IPS DF 6.9 (cell line): ENCODE results near the gene TSSC4.

Experiments
- DNase-seq: peaks from one replicate; pipeline ENCODE4 v3.0.0-alpha.2; 2013; ENCODE audit warnings: low read depth, low spot score
- H3K27ac ChIP-seq: one replicate; pipeline ENCODE4 v1.5.1; 2013; ENCODE audit warnings: low read length, control low read depth
- H3K27me3 ChIP-seq: 2 replicates; pipeline ENCODE4 v1.6.1; 2013; ENCODE audit warnings: mild to moderate bottlenecking, low read length; ENCODE audit not compliant: control insufficient read depth, insufficient read depth
- H3K36me3 ChIP-seq: 2 replicates; pipeline ENCODE4 v1.6.1; 2013; ENCODE audit warnings: low read length; ENCODE audit not compliant: control insufficient read depth, insufficient read depth
- H3K4me1 ChIP-seq: 2 replicates; pipeline ENCODE4 v1.6.1; 2013; ENCODE audit warnings: low read length; ENCODE audit not compliant: control insufficient read depth, insufficient read depth
- H3K4me3 ChIP-seq: 2 replicates; pipeline ENCODE4 v1.5.1; 2013; ENCODE audit warnings: mild to moderate bottlenecking, low read length
- H3K9me3 ChIP-seq: 2 replicates; pipeline ENCODE4 v1.6.1; 2013; ENCODE audit warnings: low read length, inconsistent platforms; ENCODE audit not compliant: control insufficient read depth, insufficient read depth
- WGBS: extraction: QIAGEN DNeasy Blood & Tissue Kit; methylation state at CpG from one replicate; pipeline ENCODE4 v1.1.7; 2013; ENCODE audit warnings: mixed read lengths, missing lambda C conversion rate; ENCODE audit not compliant: insufficient read length, insufficient coverage; 5-methylcytosine and 5-hydroxymethylcytosine counted together

TSSC4 gene

DNA sequence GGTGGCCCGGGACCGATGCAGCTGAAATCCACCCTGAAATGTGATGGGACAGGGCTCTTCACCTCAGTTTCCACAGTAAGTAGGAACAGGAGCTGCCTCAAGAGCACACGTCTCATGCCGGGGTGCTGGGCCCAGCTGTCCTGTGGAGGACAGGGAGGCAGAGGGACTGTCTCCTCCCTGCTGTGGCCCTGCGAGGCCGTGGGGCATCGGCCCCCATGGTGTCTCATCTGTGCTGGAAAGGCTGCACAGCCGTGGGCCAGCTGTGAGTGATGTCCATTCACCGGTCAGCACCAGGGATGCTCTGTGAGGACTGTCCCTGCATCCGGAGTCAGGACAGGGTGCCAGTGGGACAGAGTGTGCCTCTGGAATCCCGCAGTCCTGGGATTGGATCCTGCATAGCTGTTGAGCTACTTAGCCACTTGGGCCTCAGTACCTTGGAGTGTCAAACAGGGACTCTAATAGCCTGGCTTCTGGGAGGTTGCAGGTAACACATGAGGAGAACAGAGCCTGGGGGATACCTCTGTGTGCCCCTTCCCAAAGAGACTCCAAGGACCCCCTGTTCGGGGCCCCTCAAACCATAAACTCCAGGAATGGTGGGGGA is 27.3 kb downstream of the TSSC4 start:
- no peak for DNase-seq
- H3K4me3 ChIP-seq, result no peak overlapping the region
- no peak overlapping the region for H3K27ac ChIP-seq
- H3K4me1 ChIP-seq, result no peaks in the 10 kb centered on the region
- H3K9me3 ChIP-seq, result no peaks in the 10 kb centered on the region
- no peaks in the 10 kb centered on the region; the same call in 1 of the 2 replicates for H3K36me3 ChIP-seq
- no peaks in the 10 kb centered on the region for H3K27me3 ChIP-seq
- no CpG with 5 or more reads among the region's 12 CpGs for WGBS

DNA sequence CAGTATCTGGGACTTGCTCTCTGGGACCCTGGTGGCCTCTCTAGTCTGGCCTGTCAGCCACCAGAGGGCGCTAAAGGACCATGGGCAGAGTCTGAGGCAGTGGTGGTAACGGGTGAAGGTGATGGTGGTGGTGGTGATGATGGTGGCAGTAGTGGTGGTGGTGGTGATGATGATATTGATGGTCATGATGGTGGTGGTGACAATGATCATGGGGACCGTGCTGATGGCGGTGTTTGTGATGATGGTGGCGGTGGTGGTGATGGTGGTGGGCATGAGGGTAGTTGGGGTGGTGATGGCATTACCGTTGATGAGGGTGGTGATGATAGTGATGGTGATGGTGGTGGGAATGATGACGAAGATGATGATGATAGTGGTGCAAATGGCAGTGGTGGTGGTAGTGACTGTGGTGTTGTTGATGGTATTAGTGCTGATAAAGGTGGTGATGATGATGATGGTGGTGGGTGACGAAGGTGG is 27.8 kb downstream of the TSSC4 start:
- Histone ChIP-seq H3K4me3 (no peak overlapping the region), H3K27ac (no peak overlapping the region), H3K36me3 (no peaks in the 10 kb centered on the region; the same call in 1 of the 2 replicates), H3K9me3 (no peaks in the 10 kb centered on the region), H3K27me3 (no peaks in the 10 kb centered on the region), H3K4me1 (no peaks in the 10 kb centered on the region)
- no peak for DNase-seq
- 100% methylated on average over 2 of the region's 8 CpGs for WGBS

DNA sequence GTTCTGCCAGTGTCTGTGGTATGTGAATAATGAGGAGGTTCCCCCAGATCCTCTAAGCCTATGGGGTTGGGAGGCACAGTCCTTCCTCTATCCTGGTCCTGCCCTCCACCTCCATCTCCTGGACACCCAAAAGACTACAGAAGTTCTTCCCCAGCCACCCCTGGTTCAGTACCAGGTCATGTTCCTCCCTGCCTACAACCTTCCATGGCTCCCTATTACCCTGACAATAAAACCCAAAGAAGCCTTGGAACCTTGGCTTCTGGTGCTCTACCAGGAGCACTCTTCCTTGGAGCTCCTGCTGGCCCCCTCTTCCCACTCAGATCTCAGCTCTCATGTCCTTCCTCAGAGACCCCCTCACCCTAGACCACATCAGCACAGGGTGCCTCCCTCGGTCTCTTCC is 30.8 kb downstream of the TSSC4 start:
- Histone ChIP-seq H3K9me3 (no peaks in the 10 kb centered on the region), H3K27ac (no peak overlapping the region), H3K4me1 (no peaks in the 10 kb centered on the region), H3K36me3 (no peaks in the 10 kb centered on the region; the same call in 1 of the 2 replicates), H3K4me3 (no peak overlapping the region), H3K27me3 (no peaks in the 10 kb centered on the region)
- no CpG with 5 or more reads among the region's 1 CpG for WGBS
- DNase-seq, result no peak

DNA sequence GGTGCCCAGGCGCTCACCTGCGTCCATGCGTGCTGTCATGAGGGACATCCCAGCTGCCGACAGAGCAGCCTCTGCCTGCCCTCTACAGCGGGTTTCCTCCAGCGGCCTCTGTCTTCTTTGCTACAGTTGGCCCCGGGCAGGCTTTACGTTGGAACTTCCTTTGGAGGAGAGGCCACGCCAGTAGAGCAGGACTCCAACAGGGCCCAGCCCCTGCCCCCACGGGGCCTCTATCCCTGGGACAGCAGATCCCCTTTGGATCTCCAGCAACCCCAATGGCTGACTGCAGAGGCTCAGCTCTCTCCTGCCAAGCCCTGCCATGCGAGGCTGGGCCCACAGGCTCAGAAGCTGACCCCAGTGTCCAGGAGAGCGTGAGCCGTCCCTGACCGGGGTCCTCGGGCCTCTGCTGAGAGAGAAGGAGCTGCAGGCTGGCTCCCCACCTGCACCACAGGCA is 31.6 kb downstream of the TSSC4 start:
- Histone ChIP-seq H3K27me3 (no peaks in the 10 kb centered on the region; the same call in 1 of the 2 replicates), H3K36me3 (no peaks in the 10 kb centered on the region; the same call in 1 of the 2 replicates), H3K4me3 (no peak overlapping the region), H3K4me1 (no peaks in the 10 kb centered on the region), H3K9me3 (no peaks in the 10 kb centered on the region), H3K27ac (no peak overlapping the region)
- no CpG with 5 or more reads among the region's 15 CpGs for WGBS
- no peak for DNase-seq

DNA sequence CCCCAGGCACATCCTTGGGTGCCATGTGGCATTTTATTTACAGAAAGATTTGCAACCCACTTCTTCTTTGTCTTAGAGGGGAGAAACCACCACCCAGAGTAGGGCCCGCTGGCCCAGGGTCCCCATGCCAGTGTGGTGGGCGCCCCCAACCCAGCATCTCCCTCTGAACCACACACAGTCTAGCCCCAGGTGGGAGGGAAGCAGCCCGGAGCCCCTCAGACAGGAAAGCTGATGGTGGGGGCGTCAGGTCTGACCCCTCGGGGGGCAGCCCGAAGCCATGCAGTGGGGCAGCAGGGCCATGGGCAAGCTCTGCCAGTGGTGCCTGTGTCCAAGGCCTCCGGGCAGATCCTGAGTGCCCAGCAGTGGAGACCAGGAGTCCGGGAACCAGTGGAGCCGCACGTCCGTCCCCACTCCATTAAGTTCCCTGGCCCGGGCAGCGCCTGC is 32.1 kb downstream of the TSSC4 start:
- Histone ChIP-seq H3K4me3 (no peak overlapping the region), H3K27me3 (no peaks in the 10 kb centered on the region; the same call in 1 of the 2 replicates), H3K27ac (no peak overlapping the region), H3K4me1 (no peaks in the 10 kb centered on the region), H3K9me3 (no peaks in the 10 kb centered on the region), H3K36me3 (no peaks in the 10 kb centered on the region; the same call in 1 of the 2 replicates)
- DNase-seq, result no peak
- WGBS, result no CpG with 5 or more reads among the region's 13 CpGs

DNA sequence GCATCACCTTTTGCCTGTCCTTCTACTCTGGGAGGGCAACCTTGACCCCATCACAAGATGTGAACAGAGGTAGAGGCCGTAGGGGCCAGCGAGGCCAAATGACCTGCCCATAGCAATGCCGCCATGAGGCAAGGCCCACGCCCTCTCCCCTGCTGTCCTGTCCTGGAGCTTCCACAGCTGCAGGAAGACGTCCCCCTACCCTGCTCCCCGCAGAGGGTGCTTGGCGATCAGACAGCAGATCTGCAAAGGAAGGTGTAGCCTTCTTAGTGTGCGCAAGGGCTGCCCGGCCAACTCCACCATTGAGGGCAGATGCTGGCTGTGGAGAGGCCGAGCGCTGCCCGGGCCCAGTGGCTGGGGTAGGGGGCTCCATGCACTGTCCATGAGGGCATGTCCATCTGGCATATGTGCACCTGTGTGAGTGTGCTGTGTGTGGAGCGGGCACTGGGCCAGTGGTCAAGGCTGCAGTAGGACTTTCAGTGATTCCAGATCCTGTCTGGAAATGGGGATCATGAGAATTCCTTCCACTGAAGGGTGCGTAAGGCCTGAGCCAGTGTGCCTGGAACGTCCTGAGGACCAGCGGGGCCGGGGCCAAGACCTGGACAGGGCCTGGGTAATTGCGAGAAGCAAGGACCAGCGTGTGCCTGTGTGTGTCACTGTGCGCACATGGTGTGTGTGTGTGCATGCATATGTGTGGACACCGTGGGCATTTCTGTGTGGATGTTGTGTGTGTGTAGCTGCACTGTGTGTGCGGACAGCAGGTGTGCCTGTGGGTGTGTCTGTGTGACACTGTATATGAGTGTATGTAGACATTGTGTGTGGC is 32.8 kb downstream of the TSSC4 start:
- Histone ChIP-seq H3K27ac (no peak overlapping the region), H3K36me3 (no peaks in the 10 kb centered on the region; the same call in 1 of the 2 replicates), H3K27me3 (no peaks in the 10 kb centered on the region; the same call in 1 of the 2 replicates), H3K4me1 (no peaks in the 10 kb centered on the region), H3K4me3 (no peak overlapping the region), H3K9me3 (no peaks in the 10 kb centered on the region)
- whole genome bisulfite sequencing, result no CpG with 5 or more reads among the region's 22 CpGs
- DNase-seq, result no peak

DNA sequence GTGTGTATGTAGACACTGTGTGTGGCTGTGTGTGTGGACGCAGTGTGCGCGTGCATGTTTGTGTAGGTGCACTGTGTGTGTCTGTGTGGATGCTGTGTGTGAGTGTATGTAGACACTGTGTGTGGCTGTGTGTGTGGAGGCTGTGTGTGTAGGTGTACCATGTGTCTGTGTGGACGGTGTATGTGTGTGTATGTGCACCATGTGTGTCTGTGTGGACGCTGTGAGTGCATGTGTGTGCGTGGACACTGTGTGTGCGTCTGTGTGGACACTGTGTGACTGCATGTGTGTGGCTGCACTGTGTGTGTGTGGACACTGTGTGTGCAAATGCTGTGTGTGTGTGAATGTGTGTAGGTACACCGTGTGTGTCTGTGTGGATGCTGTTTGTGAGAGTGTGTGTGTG is 33.5 kb downstream of the TSSC4 start:
- Histone ChIP-seq H3K4me3 (no peak overlapping the region), H3K4me1 (no peaks in the 10 kb centered on the region), H3K9me3 (no peaks in the 10 kb centered on the region), H3K27ac (no peak overlapping the region), H3K36me3 (no peaks in the 10 kb centered on the region; the same call in 1 of the 2 replicates), H3K27me3 (no peaks in the 10 kb centered on the region; the same call in 1 of the 2 replicates)
- DNase-seq, result no peak
- no CpG with 5 or more reads among the region's 8 CpGs for WGBS

DNA sequence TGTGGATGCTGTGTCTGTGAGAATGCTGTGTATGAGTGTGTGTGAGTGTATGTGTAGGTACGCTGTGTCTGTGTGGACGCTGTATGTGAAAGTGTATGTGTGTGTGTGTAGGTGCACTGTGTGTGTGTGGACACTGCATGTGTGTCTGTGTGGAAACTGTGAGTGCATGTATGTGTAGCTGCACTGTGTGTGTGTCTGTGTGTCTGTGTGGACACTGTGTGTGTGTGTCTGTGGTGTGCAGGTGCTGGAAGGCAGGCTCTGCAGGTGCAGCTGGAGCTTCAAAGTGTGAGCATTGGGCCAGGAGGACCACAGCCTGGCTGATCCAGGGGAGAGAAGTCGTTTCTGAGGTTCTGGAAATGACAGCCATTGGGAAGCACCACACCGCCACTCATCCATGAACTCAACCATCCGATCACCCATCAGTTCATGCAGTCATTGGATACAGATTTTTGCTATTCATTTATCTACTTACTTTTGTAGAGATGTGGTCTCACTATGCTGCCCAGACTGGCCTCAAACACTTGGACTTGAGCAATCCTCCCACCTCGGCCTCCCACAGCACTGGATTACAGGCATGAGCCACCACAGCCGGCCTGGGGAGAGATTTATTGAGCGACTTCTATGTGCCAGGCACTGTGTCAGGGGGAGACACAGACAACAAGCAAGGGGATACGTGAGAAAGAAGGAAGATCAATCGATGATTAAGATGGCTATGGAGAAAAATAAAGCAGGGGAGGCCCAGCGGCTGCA is 34.1 kb downstream of the TSSC4 start:
- WGBS, result no CpG with 5 or more reads among the region's 11 CpGs
- Histone ChIP-seq H3K27ac (no peak overlapping the region), H3K27me3 (no peaks in the 10 kb centered on the region; the same call in 1 of the 2 replicates)

DNA sequence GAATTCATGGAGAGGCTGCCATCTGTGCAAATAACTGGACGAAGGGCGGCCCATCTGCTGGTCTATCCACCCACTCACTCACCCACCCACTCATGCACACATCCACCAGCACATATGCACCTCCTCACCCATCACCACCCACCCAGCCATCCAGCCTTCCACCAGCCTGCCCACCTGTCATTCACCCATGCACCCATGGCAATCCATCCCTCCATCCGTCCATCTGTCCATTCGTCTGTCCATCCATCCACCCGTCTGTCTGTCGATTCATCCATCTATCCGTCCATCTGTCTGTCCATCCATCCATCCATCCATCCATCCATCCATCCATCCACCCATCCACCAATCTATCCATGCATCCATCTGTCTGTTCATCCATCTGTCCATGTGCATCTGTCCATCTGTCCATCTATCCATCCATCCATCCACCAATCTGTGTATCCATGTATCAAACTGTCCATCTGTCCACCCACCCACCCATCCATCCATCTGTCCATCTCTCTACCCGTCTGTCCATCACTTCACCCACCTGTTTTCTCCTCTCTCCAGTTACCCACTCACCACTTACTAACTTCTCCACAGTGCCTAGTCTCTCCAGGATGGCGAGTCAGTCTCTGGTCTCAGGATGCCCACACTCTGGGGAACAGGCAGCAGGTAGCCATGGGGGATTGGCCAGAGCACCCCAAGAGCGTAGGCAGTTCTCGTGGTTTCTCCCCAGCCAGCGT is 34.9 kb downstream of the TSSC4 start:
- Histone ChIP-seq H3K4me1 (no peaks in the 10 kb centered on the region), H3K27ac (no peak overlapping the region), H3K27me3 (no peaks in the 10 kb centered on the region; the same call in 1 of the 2 replicates), H3K9me3 (no peaks in the 10 kb centered on the region), H3K4me3 (no peak overlapping the region), H3K36me3 (no peaks in the 10 kb centered on the region; the same call in 1 of the 2 replicates)
- DNase-seq, result no peak
- no CpG with 5 or more reads among the region's 12 CpGs for WGBS

More for the DNA sequence above, 34.1 kb downstream of the TSSC4 start:
- no peaks in the 10 kb centered on the region for H3K9me3 ChIP-seq
- H3K4me3 ChIP-seq, result no peak overlapping the region
- no peaks in the 10 kb centered on the region; the same call in 1 of the 2 replicates for H3K36me3 ChIP-seq
- H3K4me1 ChIP-seq, result no peaks in the 10 kb centered on the region
- no peak for DNase-seq
